ENCODE data around the gene ZNF862.

The ZNF862 gene

DNA sequence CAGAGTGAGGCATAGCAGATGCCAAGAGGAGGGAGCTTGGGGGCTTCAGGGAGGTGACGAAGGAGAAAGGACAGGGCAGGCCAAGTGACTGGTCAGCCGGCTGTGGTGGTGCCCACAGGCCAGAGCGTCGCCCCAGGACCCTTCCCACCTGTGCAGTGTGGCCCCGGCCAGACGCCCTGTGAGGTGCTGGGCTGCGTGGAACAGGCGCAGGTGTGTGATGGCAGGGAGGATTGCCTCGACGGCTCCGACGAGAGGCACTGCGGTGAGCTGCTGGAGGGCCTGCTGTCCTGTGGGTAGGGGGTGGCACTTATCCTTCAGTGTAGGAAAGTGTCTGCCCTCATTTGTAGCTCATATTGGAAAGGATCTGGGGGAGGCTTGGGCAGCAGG lies 38.0 kb upstream of the ZNF862 start:
- H3K79me2 ChIP-seq (ENCODE audit: insufficient read depth, low read length): no peaks in the 10 kb centered on the region
- H3K9me3 ChIP-seq (ENCODE audit: insufficient read depth, low read length, severe bottlenecking): no peaks in the 10 kb centered on the region
- no peaks in the 10 kb centered on the region for H3K36me3 ChIP-seq (ENCODE audit: insufficient read depth, low read length)
- no peak overlapping the region for H3K27ac ChIP-seq (ENCODE audit: low read length)
- no peaks in the 10 kb centered on the region for H4K20me1 ChIP-seq (ENCODE audit: insufficient read depth, low read length)
- no peak overlapping the region for H3K4me2 ChIP-seq (ENCODE audit: insufficient read depth, low read length)
- ATAC-seq (ENCODE audit: insufficient read depth, low read depth) (no peak), DNase-seq (no peak)
- TF ChIP-seq EZH2 (IDR thresholded peaks at IDR 0.05; ENCODE audit: borderline replicate concordance, low read depth, low read length, severe bottlenecking): no peak
- TF ChIP-seq, protein P1, sequence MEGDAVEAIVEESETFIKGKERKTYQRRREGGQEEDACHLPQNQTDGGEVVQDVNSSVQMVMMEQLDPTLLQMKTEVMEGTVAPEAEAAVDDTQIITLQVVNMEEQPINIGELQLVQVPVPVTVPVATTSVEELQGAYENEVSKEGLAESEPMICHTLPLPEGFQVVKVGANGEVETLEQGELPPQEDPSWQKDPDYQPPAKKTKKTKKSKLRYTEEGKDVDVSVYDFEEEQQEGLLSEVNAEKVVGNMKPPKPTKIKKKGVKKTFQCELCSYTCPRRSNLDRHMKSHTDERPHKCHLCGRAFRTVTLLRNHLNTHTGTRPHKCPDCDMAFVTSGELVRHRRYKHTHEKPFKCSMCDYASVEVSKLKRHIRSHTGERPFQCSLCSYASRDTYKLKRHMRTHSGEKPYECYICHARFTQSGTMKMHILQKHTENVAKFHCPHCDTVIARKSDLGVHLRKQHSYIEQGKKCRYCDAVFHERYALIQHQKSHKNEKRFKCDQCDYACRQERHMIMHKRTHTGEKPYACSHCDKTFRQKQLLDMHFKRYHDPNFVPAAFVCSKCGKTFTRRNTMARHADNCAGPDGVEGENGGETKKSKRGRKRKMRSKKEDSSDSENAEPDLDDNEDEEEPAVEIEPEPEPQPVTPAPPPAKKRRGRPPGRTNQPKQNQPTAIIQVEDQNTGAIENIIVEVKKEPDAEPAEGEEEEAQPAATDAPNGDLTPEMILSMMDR (IDR thresholded peaks at IDR 0.05; ENCODE audit: borderline replicate concordance, extremely low read depth, low read length, poor library complexity, severe bottlenecking): no peak
- no peak overlapping the region for H2AFZ ChIP-seq (ENCODE audit: low read depth, low read length)
- no peaks in the 10 kb centered on the region for H3K27me3 ChIP-seq (ENCODE audit: insufficient read depth, low read length, poor library complexity)
- H3K4me3 ChIP-seq (ENCODE audit: low read depth in 1 of 2, low read length in 2 of 2): no peak overlapping the region
- H3K4me1 ChIP-seq (ENCODE audit: insufficient read depth, low read length): no peaks in the 10 kb centered on the region
- H3K9ac ChIP-seq (ENCODE audit: low read depth, low read length): no peak overlapping the region

- Histone ChIP-seq H3K4me2 (ENCODE audit: insufficient read depth, low read length) (no peak overlapping the region), H3K9ac (ENCODE audit: low read depth, low read length) (no peak overlapping the region), H3K79me2 (ENCODE audit: insufficient read depth, low read length) (no peaks in the 10 kb centered on the region), H3K4me3 (ENCODE audit: low read depth in 1 of 2, low read length in 2 of 2) (no peak overlapping the region), H3K27ac (ENCODE audit: low read length) (no peak overlapping the region), H3K27me3 (ENCODE audit: insufficient read depth, low read length, poor library complexity) (peaks cover 5% of the 10 kb centered on the region), H3K4me1 (ENCODE audit: insufficient read depth, low read length) (no peaks in the 10 kb centered on the region), H3K9me3 (ENCODE audit: insufficient read depth, low read length, severe bottlenecking) (no peaks in the 10 kb centered on the region), H4K20me1 (ENCODE audit: insufficient read depth, low read length) (no peaks in the 10 kb centered on the region), H3K36me3 (ENCODE audit: insufficient read depth, low read length) (no peaks in the 10 kb centered on the region), H2AFZ (ENCODE audit: low read depth, low read length) (no peak overlapping the region)
- no peak for DNase-seq
- no peak for ATAC-seq (ENCODE audit: insufficient read depth, low read depth)
- TF ChIP-seq EZH2 (IDR thresholded peaks at IDR 0.05; ENCODE audit: borderline replicate concordance, low read depth, low read length, severe bottlenecking): no peak
- TF ChIP-seq, protein P1 (IDR thresholded peaks at IDR 0.05; ENCODE audit: borderline replicate concordance, extremely low read depth, low read length, poor library complexity, severe bottlenecking): no peak
These were observed 37.1 kb upstream of the ZNF862 start for GRCh38 chr7:149801002-149801566.

- H3K79me2 ChIP-seq (ENCODE audit: insufficient read depth, low read length): no peaks in the 10 kb centered on the region
- H3K9ac ChIP-seq (ENCODE audit: low read depth, low read length): no peak overlapping the region
- H3K4me1 ChIP-seq (ENCODE audit: insufficient read depth, low read length): no peaks in the 10 kb centered on the region
- TF ChIP-seq, protein P1 (IDR thresholded peaks at IDR 0.05; ENCODE audit: borderline replicate concordance, extremely low read depth, low read length, poor library complexity, severe bottlenecking): no peak
- no peak for TF ChIP-seq EZH2 (IDR thresholded peaks at IDR 0.05; ENCODE audit: borderline replicate concordance, low read depth, low read length, severe bottlenecking)
- no peak overlapping the region for H3K27ac ChIP-seq (ENCODE audit: low read length)
- no peaks in the 10 kb centered on the region for H4K20me1 ChIP-seq (ENCODE audit: insufficient read depth, low read length)
- H3K36me3 ChIP-seq (ENCODE audit: insufficient read depth, low read length): no peaks in the 10 kb centered on the region
- ATAC-seq (ENCODE audit: insufficient read depth, low read depth) (no peak), DNase-seq (no peak)
- no peak overlapping the region for H3K4me3 ChIP-seq (ENCODE audit: low read depth in 1 of 2, low read length in 2 of 2)
- H3K27me3 ChIP-seq (ENCODE audit: insufficient read depth, low read length, poor library complexity): peaks cover 5% of the 10 kb centered on the region
- H2AFZ ChIP-seq (ENCODE audit: low read depth, low read length): no peak overlapping the region
- H3K4me2 ChIP-seq (ENCODE audit: insufficient read depth, low read length): no peak overlapping the region
- H3K9me3 ChIP-seq (ENCODE audit: insufficient read depth, low read length, severe bottlenecking): no peaks in the 10 kb centered on the region
These were observed 36.4 kb upstream of the ZNF862 start for GRCh38 chr7:149801816-149802215.

GRCh38 chr7:149802966-149803365 lies 35.2 kb upstream of the ZNF862 start:
- no peaks in the 10 kb centered on the region for H4K20me1 ChIP-seq (ENCODE audit: insufficient read depth, low read length)
- no peaks in the 10 kb centered on the region for H3K4me1 ChIP-seq (ENCODE audit: insufficient read depth, low read length)
- no peak overlapping the region for H3K9ac ChIP-seq (ENCODE audit: low read depth, low read length)
- no peak for DNase-seq
- no peak for TF ChIP-seq EZH2 (IDR thresholded peaks at IDR 0.05; ENCODE audit: borderline replicate concordance, low read depth, low read length, severe bottlenecking)
- TF ChIP-seq, protein P1 (IDR thresholded peaks at IDR 0.05; ENCODE audit: borderline replicate concordance, extremely low read depth, low read length, poor library complexity, severe bottlenecking): no peak
- ATAC-seq (ENCODE audit: insufficient read depth, low read depth): no peak
- H3K4me2 ChIP-seq (ENCODE audit: insufficient read depth, low read length): no peak overlapping the region
- H3K36me3 ChIP-seq (ENCODE audit: insufficient read depth, low read length): no peaks in the 10 kb centered on the region
- peaks cover 8% of the 10 kb centered on the region for H3K27me3 ChIP-seq (ENCODE audit: insufficient read depth, low read length, poor library complexity)
- H3K27ac ChIP-seq (ENCODE audit: low read length): no peak overlapping the region
- H3K4me3 ChIP-seq (ENCODE audit: low read depth in 1 of 2, low read length in 2 of 2): no peak overlapping the region
- no peak overlapping the region for H2AFZ ChIP-seq (ENCODE audit: low read depth, low read length)
- no peaks in the 10 kb centered on the region for H3K79me2 ChIP-seq (ENCODE audit: insufficient read depth, low read length)
- H3K9me3 ChIP-seq (ENCODE audit: insufficient read depth, low read length, severe bottlenecking): no peaks in the 10 kb centered on the region
